Psoas muscle (tissue), 8 donors: ENCODE measurements around the gene URM1. TPM values are rescaled to one million over a fixed set of nuclear protein-coding genes. Genes with fewer than 3 reads are reported as not detected.

Experiments
- ATAC-seq, 4 donors: fragments of 200-7000 bp; cut with Tn5 transposase; one replicate each; pipeline ENCODE4 v1.9.1; 2020; ENCODE audit warnings: moderate library complexity in 3 of 4, mild to moderate bottlenecking in 2 of 4
- DNase-seq, 2 donors: peaks; one replicate each; pipeline ENCODE4 v3.0.0-alpha.2; 2020
- H3K27ac ChIP-seq: fragments of 200-600 bp; one replicate; pipeline ENCODE4 v1.8.0; 2022
- H3K27me3 ChIP-seq, 3 donors: fragments of 200-600 bp in 1 of 3; one replicate each; pipeline versions ENCODE4 v1.6.1 to v1.8.0; 2013 to 2022; ENCODE audit warnings: low read length in 2 of 3, mild to moderate bottlenecking in 2 of 3, moderate library complexity in 1 of 3; ENCODE audit not compliant: insufficient read depth in 3 of 3
- H3K36me3 ChIP-seq, 2 donors: fragments of 200-600 bp in 1 of 2; one replicate each; pipeline versions ENCODE4 v1.6.1 to v1.8.0; 2013 to 2022; ENCODE audit warnings: low read depth in 1 of 2, mild to moderate bottlenecking in 1 of 2, moderate library complexity in 1 of 2; ENCODE audit not compliant: insufficient read depth in 1 of 2
- H3K4me1 ChIP-seq: fragments of 200-600 bp; one replicate; pipeline ENCODE4 v1.8.0; 2022
- H3K4me3 ChIP-seq: fragments of 200-600 bp; one replicate; pipeline ENCODE4 v1.8.0; 2022; ENCODE audit warnings: mild to moderate bottlenecking
- H3K9me3 ChIP-seq: fragments of 200-600 bp; one replicate; pipeline ENCODE4 v1.8.0; 2022
- CTCF ChIP-seq: fragments of 200-600 bp; IDR thresholded peaks from one replicate; pipeline ENCODE4 v1.8.0; 2022; ENCODE audit warnings: antibody characterized with exemption
- WGBS, 3 donors: extraction: QIAGEN DNeasy Blood & Tissue Kit; methylation state at CpG; one replicate each; pipeline versions ENCODE4 v1.1.6 to v1.1.7; 2013; 5-methylcytosine and 5-hydroxymethylcytosine counted together
- intact Hi-C, 2 donors: fragments of 100-400 bp; cut with DNase I; formaldehyde crosslinking; loops; one replicate each; pipeline versions ENCODE4 v1.11.0 to v1.14.2; 2022
- polyA plus RNA-seq, 3 donors: library from polyadenylated mRNA; stranded (reverse); fragments of 200-250 nt; gene quantifications; one replicate each; pipeline ENCODE4 v1.2.3, GENCODE V29; 2013
- total RNA-seq, 4 donors: library from RNA; stranded (reverse); fragmentation: NEBNext Ultra II Directional in 2 of 4; extraction: Animal tissue kit (Norgen Biotek cat#: 25700) in 2 of 4; gene quantifications; one replicate each; pipeline versions ENCODE4 v1.2.1 to v1.2.4, GENCODE V29; 2021 to 2023
- donor health status: healthy with polysubstance abuse.
- donor health status: DM: no; HTN: no; CAD: no; lungs with moderate emphysema.
- donor health status: Bipolar disorder and iron deficiency.
- donor health status: healthy.
- donor health status: DM: yes; HTN: yes; CAD: no.
- donor health status: DM: no; HTN: no; CAD: no.
- donor health status: DM: no; HTN: no; CAD: no.
- donor health status: DM: yes; HTN: yes; CAD: no.

The URM1 gene
- total and polyA plus RNA-seq, 7 donors, result 34.5 to 111 (median 57.9) TPM

- ATAC-seq, result no peak
- Histone ChIP-seq H3K9me3 (no peaks in the 10 kb centered on the region), H3K4me3 (no peak overlapping the region), H3K27ac (no peak overlapping the region), H3K4me1 (peaks cover 12% of the 10 kb centered on the region), H3K36me3 (no peaks in the 10 kb centered on the region), H3K27me3 (peaks cover 0 to 48% (median 7%) of the 10 kb centered on the region in 3 donors)
- intact Hi-C loops, result loop anchor here in 1 of 2 donors (10.0 kb wide), 1 partner anchor 120 kb away; no protein-coding TSS in a partner anchor
- TF ChIP-seq CTCF, result no peak
- WGBS, 3 donors, result 75 to 85% (median 82%) methylated on average over 2 of the region's 2 CpGs
- no peak for DNase-seq
These were observed 44.1 kb downstream of the URM1 start for GRCh38 chr9:128415281-128415680.

- H3K9me3 ChIP-seq, result no peaks in the 10 kb centered on the region
- H3K4me3 ChIP-seq, result no peak overlapping the region
- H3K4me1 ChIP-seq, result peaks cover 12% of the 10 kb centered on the region
- WGBS, 3 donors, result 52 to 61% (median 55%) methylated on average over 6 of the region's 6 CpGs
- no peak for DNase-seq
- ATAC-seq, result no peak
- H3K27me3 ChIP-seq, result peaks cover 0 to 48% (median 7%) of the 10 kb centered on the region in 3 donors
- no peaks in the 10 kb centered on the region for H3K36me3 ChIP-seq
- intact Hi-C loops, result loop anchor here in 1 of 2 donors (10.0 kb wide), 1 partner anchor 121 kb away; no protein-coding TSS in a partner anchor
- H3K27ac ChIP-seq, result no peak overlapping the region
- TF ChIP-seq CTCF, result no peak
These were observed 44.8 kb downstream of the URM1 start for GRCh38 chr9:128416014-128416413.

- intact Hi-C loops, result loop anchor here in 1 of 2 donors (10.0 kb wide), 1 partner anchor 122 kb away; no protein-coding TSS in a partner anchor
- no peak overlapping the region for H3K27ac ChIP-seq
- peaks cover 12% of the 10 kb centered on the region for H3K4me1 ChIP-seq
- peaks cover 0 to 47% (median 7%) of the 10 kb centered on the region in 3 donors for H3K27me3 ChIP-seq
- no peak for TF ChIP-seq CTCF
- ATAC-seq, result no peak
- no peak for DNase-seq
- H3K4me3 ChIP-seq, result no peak overlapping the region
- no peaks in the 10 kb centered on the region for H3K36me3 ChIP-seq
- 49 to 63% (median 57%) methylated on average over 6 of the region's 6 CpGs for WGBS, 3 donors
- no peaks in the 10 kb centered on the region for H3K9me3 ChIP-seq
These were observed 45.4 kb downstream of the URM1 start for GRCh38 chr9:128416432-128417019.

- Histone ChIP-seq H3K36me3 (no peaks in the 10 kb centered on the region), H3K27ac (no peak overlapping the region), H3K4me1 (peaks cover 12% of the 10 kb centered on the region), H3K9me3 (no peaks in the 10 kb centered on the region), H3K4me3 (peak overlapping the region; percentile 81), H3K27me3 (peaks cover 0 to 27% (median 7%) of the 10 kb centered on the region in 3 donors)
- DNase-seq, result no peak
- no peak for TF ChIP-seq CTCF
- no peak for ATAC-seq
- 25 to 29% (median 27%) methylated on average over 25 to 28 of the region's 28 CpGs for WGBS, 3 donors
- intact Hi-C loops, result loop anchor here in 1 of 2 donors (10.0 kb wide), 1 partner anchor 124 kb away; no protein-coding TSS in a partner anchor
These were observed 48.1 kb downstream of the URM1 start for GRCh38 chr9:128419061-128419925.
